HG03045 (cell line): ENCODE results near the gene FGF12.

ENCODE experiments used
- ATAC-seq: cut with Tn5 transposase; IDR thresholded peaks from one replicate; pipeline ENCODE4 v1.9.1; 2021; ENCODE audit warnings: mild to moderate bottlenecking, moderate library complexity; ENCODE audit not compliant: unreplicated experiment

FGF12 gene

GRCh38 chr3:192216067-192216466, 511.3 kb downstream of the FGF12 start:
- ATAC-seq = no peak

- no peak for ATAC-seq
Measured at GRCh38 chr3:192212979-192213378, 514.4 kb downstream of the FGF12 start.

- ATAC-seq = no peak
Measured at GRCh38 chr3:192212335-192212734, 515.0 kb downstream of the FGF12 start.

- no peak for ATAC-seq
Measured at GRCh38 chr3:192207651-192208050, 519.7 kb downstream of the FGF12 start.

GRCh38 chr3:192207239-192207638, 520.1 kb downstream of the FGF12 start:
- ATAC-seq = no peak

- ATAC-seq = no peak
Measured at GRCh38 chr3:192194085-192194484, 533.3 kb downstream of the FGF12 start.

GRCh38 chr3:192188218-192188835, 539.0 kb downstream of the FGF12 start:
- ATAC-seq = peak; percentile 66

- no peak for ATAC-seq
Measured at GRCh38 chr3:192187485-192188051, 539.8 kb downstream of the FGF12 start.

- no peak for ATAC-seq
Measured at GRCh38 chr3:192186498-192186897, 540.8 kb downstream of the FGF12 start.

GRCh38 chr3:192186045-192186444, 541.3 kb downstream of the FGF12 start:
- no peak for ATAC-seq

- no peak for ATAC-seq
Measured at GRCh38 chr3:192183109-192183508, 544.2 kb downstream of the FGF12 start.

GRCh38 chr3:192181151-192181550, 546.2 kb downstream of the FGF12 start:
- ATAC-seq = no peak

GRCh38 chr3:192177383-192177782, 550.0 kb downstream of the FGF12 start:
- no peak for ATAC-seq

GRCh38 chr3:192174283-192174682, 553.1 kb downstream of the FGF12 start:
- ATAC-seq = no peak

- ATAC-seq = no peak
Measured at GRCh38 chr3:192171213-192171612, 556.1 kb downstream of the FGF12 start.

GRCh38 chr3:192170659-192171058, 556.7 kb downstream of the FGF12 start:
- ATAC-seq = no peak

GRCh38 chr3:192170031-192170430, 557.3 kb downstream of the FGF12 start:
- no peak for ATAC-seq

GRCh38 chr3:192169332-192169915, 557.9 kb downstream of the FGF12 start:
- no peak for ATAC-seq

- ATAC-seq = no peak
Measured at GRCh38 chr3:192168202-192168601, 559.1 kb downstream of the FGF12 start.

GRCh38 chr3:192165552-192165951, 561.8 kb downstream of the FGF12 start:
- ATAC-seq = no peak

- ATAC-seq = no peak
Measured at GRCh38 chr3:192161661-192162060, 565.7 kb downstream of the FGF12 start.

- ATAC-seq = no peak
Measured at GRCh38 chr3:192156382-192156781, 571.0 kb downstream of the FGF12 start.

GRCh38 chr3:192155194-192155593, 572.1 kb downstream of the FGF12 start:
- ATAC-seq = no peak
